IgD-negative memory B cell (primary cell): ENCODE data around the gene ZNF280D. TPM values are rescaled to one million over a fixed set of nuclear protein-coding genes. Genes with fewer than 3 reads are reported as not detected.

Source experiments
- H3K27ac Mint-ChIP-seq, 3 donors: one replicate each; pipeline ENCODE4 v1.8.0; 2020 to 2022; ENCODE audit warnings: mild to moderate bottlenecking in 3 of 3, mixed read lengths in 3 of 3, moderate library complexity in 1 of 3
- H3K27me3 Mint-ChIP-seq: one replicate; pipeline ENCODE4 v1.8.0; 2021; ENCODE audit warnings: mixed read lengths
- H3K36me3 Mint-ChIP-seq: one replicate; pipeline ENCODE4 v1.8.0; 2020; ENCODE audit warnings: mild to moderate bottlenecking, mixed read lengths
- H3K4me1 Mint-ChIP-seq, 3 donors: one replicate each; pipeline ENCODE4 v1.8.0; 2020 to 2022; ENCODE audit warnings: mixed read lengths in 3 of 3, mild to moderate bottlenecking in 1 of 3
- H3K4me3 Mint-ChIP-seq, 4 donors: one replicate each; pipeline ENCODE4 v1.8.0; 2020 to 2022; ENCODE audit warnings: mild to moderate bottlenecking in 4 of 4, mixed read lengths in 4 of 4, moderate library complexity in 3 of 4
- H3K9me3 Mint-ChIP-seq, 3 donors: one replicate each; pipeline ENCODE4 v1.8.0; 2020 to 2021; ENCODE audit warnings: mixed read lengths in 3 of 3, mild to moderate bottlenecking in 1 of 3
- polyA plus RNA-seq: library from polyadenylated mRNA; unstranded; fragments of 300-500 nt; fragmentation: Illumina TruSeq; gene quantifications from one replicate; pipeline ENCODE4 v1.2.3, GENCODE V29; 2021

Gene ZNF280D
- polyA plus RNA-seq, 1 donor from 2014 or later: 19.4 TPM

GRCh38 chr15:56660943-56661342 lies 72.4 kb downstream of the ZNF280D start:
- no peak overlapping the region for H3K4me3 Mint-ChIP-seq

GRCh38 chr15:56659197-56659596 lies 74.1 kb downstream of the ZNF280D start:
- no peak overlapping the region for H3K4me3 Mint-ChIP-seq
- H3K4me1 Mint-ChIP-seq: peaks cover 0 to 4% (median 2%) of the 10 kb centered on the region in 3 donors
- no peaks in the 10 kb centered on the region for H3K9me3 Mint-ChIP-seq
- H3K27me3 Mint-ChIP-seq: no peaks in the 10 kb centered on the region
- no peak overlapping the region for H3K27ac Mint-ChIP-seq
- H3K36me3 Mint-ChIP-seq: peaks cover 15% of the 10 kb centered on the region

More at GRCh38 chr15:56660943-56661342, 72.4 kb downstream of the ZNF280D start:
- no peaks in the 10 kb centered on the region for H3K9me3 Mint-ChIP-seq
- H3K36me3 Mint-ChIP-seq: peaks cover 19% of the 10 kb centered on the region
- H3K27ac Mint-ChIP-seq: no peak overlapping the region
- no peaks in the 10 kb centered on the region for H3K27me3 Mint-ChIP-seq
- H3K4me1 Mint-ChIP-seq: peaks cover 0 to 4% (median 2%) of the 10 kb centered on the region in 3 donors

GRCh38 chr15:56654624-56655023 lies 78.7 kb downstream of the ZNF280D start:
- no peaks in the 10 kb centered on the region for H3K9me3 Mint-ChIP-seq
- no peaks in the 10 kb centered on the region for H3K4me1 Mint-ChIP-seq
- no peaks in the 10 kb centered on the region for H3K27me3 Mint-ChIP-seq
- H3K36me3 Mint-ChIP-seq: peaks cover 12% of the 10 kb centered on the region
- H3K27ac Mint-ChIP-seq: no peak overlapping the region
- H3K4me3 Mint-ChIP-seq: no peak overlapping the region

GRCh38 chr15:56654216-56654615 lies 79.1 kb downstream of the ZNF280D start:
- Mint-ChIP-seq H3K36me3 (peaks cover 13% of the 10 kb centered on the region), H3K9me3 (no peaks in the 10 kb centered on the region), H3K27ac (no peak overlapping the region), H3K4me3 (no peak overlapping the region), H3K27me3 (no peaks in the 10 kb centered on the region), H3K4me1 (no peaks in the 10 kb centered on the region)

GRCh38 chr15:56653787-56654186 lies 79.5 kb downstream of the ZNF280D start:
- Mint-ChIP-seq H3K27me3 (no peaks in the 10 kb centered on the region), H3K9me3 (no peaks in the 10 kb centered on the region), H3K36me3 (peaks cover 15% of the 10 kb centered on the region), H3K4me1 (no peaks in the 10 kb centered on the region), H3K4me3 (no peak overlapping the region), H3K27ac (no peak overlapping the region)

GRCh38 chr15:56653107-56653506 lies 80.2 kb downstream of the ZNF280D start:
- Mint-ChIP-seq H3K36me3 (peaks cover 15% of the 10 kb centered on the region), H3K9me3 (no peaks in the 10 kb centered on the region), H3K4me1 (no peaks in the 10 kb centered on the region), H3K4me3 (no peak overlapping the region), H3K27me3 (no peaks in the 10 kb centered on the region), H3K27ac (no peak overlapping the region)

GRCh38 chr15:56648311-56648710 lies 85.0 kb downstream of the ZNF280D start:
- no peaks in the 10 kb centered on the region for H3K27me3 Mint-ChIP-seq
- H3K36me3 Mint-ChIP-seq: peaks cover 10% of the 10 kb centered on the region
- H3K9me3 Mint-ChIP-seq: no peaks in the 10 kb centered on the region
- H3K4me3 Mint-ChIP-seq: no peak overlapping the region
- H3K27ac Mint-ChIP-seq: no peak overlapping the region
- peaks cover 0 to 3% (median 1%) of the 10 kb centered on the region in 3 donors for H3K4me1 Mint-ChIP-seq

GRCh38 chr15:56640549-56640948 lies 92.8 kb downstream of the ZNF280D start:
- H3K27ac Mint-ChIP-seq: no peak overlapping the region
- no peaks in the 10 kb centered on the region for H3K27me3 Mint-ChIP-seq
- H3K36me3 Mint-ChIP-seq: peaks cover 4% of the 10 kb centered on the region
- H3K4me1 Mint-ChIP-seq: peaks cover 1 to 5% (median 2%) of the 10 kb centered on the region in 3 donors
- H3K9me3 Mint-ChIP-seq: no peaks in the 10 kb centered on the region
- no peak overlapping the region for H3K4me3 Mint-ChIP-seq

GRCh38 chr15:56640127-56640526 lies 93.2 kb downstream of the ZNF280D start:
- peaks cover 1 to 5% (median 2%) of the 10 kb centered on the region in 3 donors for H3K4me1 Mint-ChIP-seq
- no peaks in the 10 kb centered on the region for H3K27me3 Mint-ChIP-seq
- H3K4me3 Mint-ChIP-seq: no peak overlapping the region
- peaks cover 4% of the 10 kb centered on the region for H3K36me3 Mint-ChIP-seq
- no peak overlapping the region for H3K27ac Mint-ChIP-seq
- H3K9me3 Mint-ChIP-seq: no peaks in the 10 kb centered on the region

GRCh38 chr15:56639631-56640030 lies 93.7 kb downstream of the ZNF280D start:
- Mint-ChIP-seq H3K4me1 (peaks cover 1 to 5% (median 2%) of the 10 kb centered on the region in 3 donors), H3K4me3 (no peak overlapping the region), H3K27me3 (no peaks in the 10 kb centered on the region), H3K9me3 (no peaks in the 10 kb centered on the region), H3K36me3 (peaks cover 4% of the 10 kb centered on the region), H3K27ac (no peak overlapping the region)

- Mint-ChIP-seq H3K9me3 (no peaks in the 10 kb centered on the region), H3K27ac (no peak overlapping the region), H3K36me3 (peaks cover 2% of the 10 kb centered on the region), H3K4me3 (no peak overlapping the region), H3K4me1 (peaks cover 0 to 6% (median 5%) of the 10 kb centered on the region in 3 donors), H3K27me3 (no peaks in the 10 kb centered on the region)
Measured at GRCh38 chr15:56631765-56632164, 101.5 kb downstream of the ZNF280D start.

GRCh38 chr15:56628893-56629532 lies 104.3 kb downstream of the ZNF280D start:
- H3K4me1 Mint-ChIP-seq: peaks cover 0 to 4% (median 0%) of the 10 kb centered on the region in 3 donors
- no peak overlapping the region for H3K27ac Mint-ChIP-seq
- H3K9me3 Mint-ChIP-seq: no peaks in the 10 kb centered on the region
- H3K36me3 Mint-ChIP-seq: peaks cover 2% of the 10 kb centered on the region
- H3K27me3 Mint-ChIP-seq: no peaks in the 10 kb centered on the region
- H3K4me3 Mint-ChIP-seq: no peak overlapping the region

- Mint-ChIP-seq H3K9me3 (peaks cover 0 to 2% (median 0%) of the 10 kb centered on the region in 3 donors), H3K4me3 (no peak overlapping the region), H3K27me3 (no peaks in the 10 kb centered on the region), H3K36me3 (peaks cover 6% of the 10 kb centered on the region), H3K27ac (no peak overlapping the region), H3K4me1 (peaks cover 0 to 4% (median 3%) of the 10 kb centered on the region in 3 donors)
Measured at GRCh38 chr15:56619887-56620286, 113.4 kb downstream of the ZNF280D start.

GRCh38 chr15:56617628-56618027 lies 115.7 kb downstream of the ZNF280D start:
- peaks cover 0 to 4% (median 3%) of the 10 kb centered on the region in 3 donors for H3K4me1 Mint-ChIP-seq
- peaks cover 4% of the 10 kb centered on the region for H3K36me3 Mint-ChIP-seq
- H3K9me3 Mint-ChIP-seq: peaks cover 0 to 2% (median 0%) of the 10 kb centered on the region in 3 donors
- H3K27me3 Mint-ChIP-seq: peaks cover 6% of the 10 kb centered on the region
- H3K27ac Mint-ChIP-seq: no peak overlapping the region
- no peak overlapping the region for H3K4me3 Mint-ChIP-seq

GRCh38 chr15:56616551-56616950 lies 116.8 kb downstream of the ZNF280D start:
- Mint-ChIP-seq H3K4me1 (peaks cover 0 to 4% (median 3%) of the 10 kb centered on the region in 3 donors), H3K27me3 (peaks cover 6% of the 10 kb centered on the region), H3K36me3 (peaks cover 4% of the 10 kb centered on the region), H3K27ac (no peak overlapping the region), H3K4me3 (no peak overlapping the region), H3K9me3 (peaks cover 0 to 2% (median 0%) of the 10 kb centered on the region in 3 donors)

GRCh38 chr15:56613811-56614210 lies 119.5 kb downstream of the ZNF280D start:
- Mint-ChIP-seq H3K4me1 (peaks cover 6 to 10% (median 6%) of the 10 kb centered on the region in 3 donors), H3K27ac (no peak overlapping the region), H3K27me3 (peaks cover 6% of the 10 kb centered on the region), H3K36me3 (no peaks in the 10 kb centered on the region), H3K4me3 (no peak overlapping the region), H3K9me3 (no peaks in the 10 kb centered on the region)
